K562 (cell line): ENCODE measurements around the gene PMVK. TPM values are rescaled to one million over a fixed set of nuclear protein-coding genes. Genes with fewer than 3 reads are reported as not detected.

ENCODE experiments used
- CHD1 ChIP-seq: fragments of 200-600 bp; sonication (generic); IDR thresholded peaks from one replicate; pipeline ENCODE4 v1.6.1; 2012; ENCODE audit warnings: mild to moderate bottlenecking, moderate library complexity, low read length, inconsistent platforms
- CREB3L1 ChIP-seq: fragments of 450-650 bp; IDR thresholded peaks from 2 replicates; pipeline ENCODE4 v1.6.1; 2014; ENCODE audit warnings: low read depth, mild to moderate bottlenecking, moderate library complexity, borderline replicate concordance
- DPF2 ChIP-seq: fragments of 450-650 bp; IDR thresholded peaks from 2 replicates; pipeline ENCODE4 v1.6.1; 2016
- GATAD2A ChIP-seq: fragments of 450-650 bp; IDR thresholded peaks from 2 replicates; pipeline ENCODE4 v1.6.1; 2017
- GTF2A2 ChIP-seq: IDR thresholded peaks from 2 replicates; pipeline ENCODE4 v1.6.1; 2016; ENCODE audit warnings: mild to moderate bottlenecking, missing genetic modification characterization, missing compliant biosample characterization
- HIVEP1 ChIP-seq: fragments of 250-450 bp; sonication (Bioruptor Pico); IDR thresholded peaks from 2 replicates; pipeline ENCODE4 v1.4.0; 2020; ENCODE audit warnings: mild to moderate bottlenecking
- KLF10 ChIP-seq: fragments of 250-450 bp; sonication (Bioruptor Pico); IDR thresholded peaks from 2 replicates; pipeline ENCODE4 v1.6.1; 2021; ENCODE audit warnings: matching md5 sums
- MTA2 ChIP-seq: fragments of 450-650 bp; IDR thresholded peaks from 2 replicates; pipeline ENCODE4 v1.6.1; 2016; ENCODE audit warnings: low read depth
- NONO ChIP-seq, 2 experiments: fragments of 200-400 bp in 1 of 2; fragments of 450-650 bp in 1 of 2; formaldehyde crosslinking in 1 of 2; IDR thresholded peaks; 2 replicates each; pipeline ENCODE4 v1.6.1; 2017; ENCODE audit warnings: low read depth in 2 of 2, mild to moderate bottlenecking in 2 of 2, moderate library complexity in 2 of 2, low read length in 1 of 2
- PHB ChIP-seq: fragments of 250-450 bp; sonication (Bioruptor Pico); IDR thresholded peaks from 2 replicates; pipeline ENCODE4 v1.5.0; 2021
- PHTF2 ChIP-seq: fragments of 250-450 bp; sonication (Bioruptor Pico); IDR thresholded peaks from 2 replicates; pipeline ENCODE4 v1.5.0; 2021; ENCODE audit warnings: mild to moderate bottlenecking
- POLR2AphosphoS5 ChIP-seq: IDR thresholded peaks from 2 replicates; pipeline ENCODE4 v1.6.1; 2011; ENCODE audit warnings: mild to moderate bottlenecking, low read depth, low read length, moderate library complexity; ENCODE audit not compliant: control insufficient read depth, insufficient read depth
- RAD21 ChIP-seq, 2 experiments: fragments of 250-450 bp in 1 of 2; fragments of 450-650 bp in 1 of 2; sonication (Bioruptor Pico) in 1 of 2; formaldehyde crosslinking in 1 of 2; IDR thresholded peaks in 1 of 2; conservative IDR thresholded peaks in 1 of 2; 2 replicates each; pipeline versions ENCODE4 v1.4.0 to v1.8.0; 2020 to 2022; ENCODE audit warnings: mild to moderate bottlenecking in 2 of 2, moderate library complexity in 1 of 2
- RBM17 ChIP-seq: fragments of 200-400 bp; formaldehyde crosslinking; IDR thresholded peaks from 2 replicates; pipeline ENCODE4 v1.6.1; 2017; ENCODE audit warnings: low read depth, mild to moderate bottlenecking, low read length, borderline replicate concordance
- RBM25 ChIP-seq: fragments of 200-400 bp; formaldehyde crosslinking; IDR thresholded peaks from 2 replicates; pipeline ENCODE4 v1.6.1; 2018; ENCODE audit warnings: low read length, low read depth, moderate library complexity; ENCODE audit not compliant: severe bottlenecking
- SIX5 ChIP-seq, 2 experiments: IDR thresholded peaks; 2 replicates each; pipeline ENCODE4 v1.6.1; 2011; ENCODE audit warnings: low read length in 2 of 2, borderline replicate concordance in 1 of 2, low read depth in 1 of 2, mild to moderate bottlenecking in 1 of 2, moderate library complexity in 1 of 2; ENCODE audit not compliant: insufficient read depth in 1 of 2
- SUPT5H ChIP-seq: fragments of 450-650 bp; IDR thresholded peaks from 2 replicates; pipeline ENCODE4 v1.6.1; 2016
- TBP ChIP-seq: optimal IDR thresholded peaks from 2 replicates; pipeline ENCODE3; 2011; ENCODE audit warnings: low read depth, low read length, improper control_type of control experiment
- TCF15 ChIP-seq: fragments of 250-450 bp; sonication (Bioruptor Pico); IDR thresholded peaks from 2 replicates; pipeline ENCODE4 v1.8.0; 2022; ENCODE audit warnings: moderate library complexity, mild to moderate bottlenecking, inconsistent platforms
- THRB ChIP-seq: fragments of 450-650 bp; formaldehyde crosslinking; conservative IDR thresholded peaks from 2 replicates; pipeline ENCODE4 v1.4.0; 2022; ENCODE audit warnings: mild to moderate bottlenecking, missing genetic modification characterization
- ZBTB17 ChIP-seq: fragments of 450-650 bp; formaldehyde crosslinking; IDR thresholded peaks from 2 replicates; pipeline ENCODE4 v1.4.0; 2020; ENCODE audit warnings: mild to moderate bottlenecking
- ZKSCAN8 ChIP-seq: fragments of 200-800 bp; sonication (Bioruptor generic); IDR thresholded peaks from 2 replicates; pipeline ENCODE4 v1.6.1; 2016; ENCODE audit warnings: missing genetic modification characterization, missing compliant biosample characterization
- ZNF217 ChIP-seq: sonication (generic); formaldehyde crosslinking; IDR thresholded peaks from 2 replicates; pipeline ENCODE4 v1.8.0; 2022; ENCODE audit warnings: mild to moderate bottlenecking, missing genetic modification reagents
- ZNF551 ChIP-seq: fragments of 250-450 bp; sonication (Bioruptor Pico); IDR thresholded peaks from 2 replicates; pipeline ENCODE4 v1.5.0; 2021; ENCODE audit warnings: mild to moderate bottlenecking, moderate library complexity
- ZNF639 ChIP-seq, 2 experiments: fragments of 200-800 bp in 1 of 2; sonication (Bioruptor generic) in 1 of 2; sonication (generic) in 1 of 2; formaldehyde crosslinking in 1 of 2; IDR thresholded peaks in 1 of 2; conservative IDR thresholded peaks in 1 of 2; 2 replicates each; pipeline versions ENCODE4 v1.5.0 to v1.6.1; 2016 to 2020; ENCODE audit warnings: missing compliant biosample characterization in 1 of 2, missing genetic modification characterization in 1 of 2, missing genetic modification reagents in 1 of 2
- ZNF644 ChIP-seq: fragments of 200-800 bp; sonication (Bioruptor generic); IDR thresholded peaks from 2 replicates; pipeline ENCODE4 v1.6.1; 2016; ENCODE audit warnings: low read depth, missing genetic modification characterization, missing compliant biosample characterization
- polyA plus RNA-seq, 8 experiments: library from polyadenylated mRNA; depleted of rRNA in 4 of 8; stranded (reverse) in 5 of 8; unstranded in 3 of 8; fragments of >200 nt; fragmentation: Nextera tagmentation in 2 of 8; fragmentation: Illumina TruSeq in 1 of 8; extraction: Ambion mirVana in 2 of 8; extraction: Trizol in 1 of 8; gene quantifications; 2 replicates each; pipeline versions ENCODE4 v1.2.1 to v1.2.3, GENCODE V29; 2011 to 2014; ENCODE audit warnings: inconsistent platforms in 1 of 8, missing spikeins in 1 of 8
- total RNA-seq, 7 experiments: library from RNA; depleted of rRNA in 6 of 7; stranded (reverse); fragments of >200 nt in 6 of 7; fragmentation: Illumina TruSeq in 2 of 7; extraction: Trizol in 2 of 7; gene quantifications; 2 replicates each; pipeline versions ENCODE4 v1.2.1 to v1.2.3, GENCODE V29; 2011 to 2021; ENCODE audit warnings: low replicate concordance in 1 of 7

Gene PMVK
- total and polyA plus RNA-seq, 9 of the 15 experiments (the other 6 are each of a cell fraction or from before 2014, with no cell fraction given): 1.1 to 15.3 (median 6.3) TPM

- no peak for TF ChIP-seq ZNF551 (CRISPR knock-in tag)
- no peak for TF ChIP-seq POLR2AphosphoS5
- no peak for TF ChIP-seq ZKSCAN8 (CRISPR knock-in tag)
- TF ChIP-seq ZNF644 (tag): no peak
- TF ChIP-seq TCF15 (CRISPR knock-in tag): no peak
- no peak for TF ChIP-seq HIVEP1 (CRISPR knock-in tag)
- TF ChIP-seq SIX5 (IDR thresholded peaks at IDR 0.05; ENCODE audit: borderline replicate concordance in 1 of 2, insufficient read depth in 1 of 2, low read depth in 1 of 2, low read length in 2 of 2): peak in 1 of 2 experiments; percentile 3; a peak in 1 of 4 replicates
- TF ChIP-seq ZBTB17 (CRISPR knock-in tag): peak; percentile 77
- peak; percentile 85 for TF ChIP-seq SUPT5H
- no peak for TF ChIP-seq RBM25
- TF ChIP-seq KLF10: no peak
- peak; percentile 67 for TF ChIP-seq TBP
- peak in 1 of 2 experiments; percentile 66; a peak in 1 of 4 replicates for TF ChIP-seq ZNF639 (CRISPR knock-in tag; conservative IDR thresholded peaks at IDR 0.05 in 1 of 2, IDR thresholded peaks at IDR 0.05 in 1 of 2)
- TF ChIP-seq GTF2A2: no peak
- no peak for TF ChIP-seq PHB
- no peak for TF ChIP-seq RBM17
- TF ChIP-seq MTA2: no peak
- TF ChIP-seq CREB3L1: peak; percentile 82
- peak in 1 of 2 experiments; percentile 99; a peak in 1 of 4 replicates for TF ChIP-seq NONO (IDR thresholded peaks at IDR 0.05; ENCODE audit: low read depth in 2 of 2, low read length in 1 of 2)
- peak; percentile 13; the same call in 1 of the 2 replicates for TF ChIP-seq DPF2
- TF ChIP-seq CHD1: no peak
- TF ChIP-seq PHTF2 (CRISPR knock-in tag): no peak
- TF ChIP-seq GATAD2A: peak; percentile 77; the same call in 1 of the 2 replicates
- no peak for TF ChIP-seq ZNF217 (CRISPR knock-in tag)
- TF ChIP-seq THRB: no peak
- peak; percentile 52 to 75 for TF ChIP-seq RAD21 (CRISPR knock-in tag; conservative IDR thresholded peaks at IDR 0.05 in 1 of 2, IDR thresholded peaks at IDR 0.05 in 1 of 2)
Measured at GRCh38 chr1:154936555-154937084, at the start of gene PMVK (continued).
